Stimulated activated CD8-positive, alpha-beta memory T cell treated with anti-CD3 and anti-CD28 coated beads, Interleukin-7, amount 100 ng/mL, for 1 hour (primary cell): ENCODE data around the gene USP16.

ENCODE experiments used
- DNase-seq, 2 donors: peaks; one replicate each; pipeline ENCODE4 v3.0.0-alpha.2; 2020; ENCODE audit warnings: low read depth in 2 of 2

The USP16 gene

DNA sequence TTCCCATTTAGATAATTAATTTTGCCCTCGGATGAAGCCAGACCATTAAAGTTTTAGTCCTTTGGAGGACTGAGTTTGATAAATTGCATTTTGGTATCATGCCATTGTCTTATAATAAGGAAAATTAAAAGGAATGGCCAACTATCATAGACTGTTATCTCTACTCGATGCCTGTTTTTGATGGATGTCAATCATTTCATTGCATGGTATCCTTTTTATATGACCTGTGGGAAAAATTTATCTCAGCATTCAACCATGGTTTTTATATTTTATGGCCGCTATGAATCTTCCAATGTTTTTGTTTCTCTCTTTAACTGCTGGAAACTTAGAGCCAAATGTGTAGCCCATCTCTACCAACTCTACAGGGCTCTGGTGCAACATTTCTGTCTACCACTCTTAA, 58.8 kb downstream of the USP16 start:
- no peak for DNase-seq

DNA sequence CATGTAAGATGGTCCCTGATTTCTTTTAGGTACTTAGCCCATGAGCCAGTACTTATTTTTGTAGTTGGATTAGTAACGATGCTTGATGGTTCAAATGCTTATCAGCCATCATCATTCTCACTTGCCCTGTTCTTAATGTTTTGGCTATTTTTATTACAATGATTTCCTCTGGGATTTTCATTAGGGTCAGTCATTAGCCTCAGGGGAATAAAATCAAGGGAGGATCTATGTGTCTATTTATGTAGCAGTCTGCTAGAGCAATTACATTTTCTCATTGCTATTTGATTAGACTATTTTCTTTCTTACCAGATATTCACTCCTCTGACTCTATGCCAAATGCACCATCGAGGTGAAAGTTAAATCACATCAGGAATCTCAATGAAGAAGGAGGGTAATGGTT, 59.9 kb downstream of the USP16 start:
- DNase-seq, result no peak

DNA sequence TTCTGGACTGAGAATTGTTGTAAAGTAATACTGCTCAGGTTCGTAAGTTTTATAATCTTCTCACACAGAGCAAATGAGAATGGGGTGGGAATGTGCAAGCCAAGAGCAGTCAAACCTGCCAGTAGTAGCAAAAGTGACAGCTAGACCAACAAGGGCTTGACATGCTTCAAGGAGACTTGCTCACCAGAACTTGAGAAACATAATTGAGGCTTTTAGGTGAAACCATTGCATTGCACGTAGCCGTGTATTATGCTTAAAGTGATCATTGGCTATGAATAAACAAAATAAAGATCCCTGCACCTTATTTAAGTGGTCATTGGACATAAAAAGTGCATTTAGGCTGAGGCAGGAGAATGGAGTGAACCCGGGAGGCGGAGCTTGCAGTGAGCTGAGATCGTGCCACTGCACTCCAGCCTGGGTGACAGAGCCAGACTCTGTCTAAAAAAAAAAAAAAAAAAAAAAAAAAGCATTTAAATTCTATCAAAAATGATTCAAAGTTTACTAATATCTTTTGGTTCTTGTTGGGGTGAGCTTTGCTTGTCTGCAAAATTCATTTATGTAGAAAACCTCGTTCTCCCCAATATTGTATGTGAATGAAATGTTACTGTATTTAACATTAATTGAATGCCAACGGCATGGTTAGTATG, 60.8 kb downstream of the USP16 start:
- no peak for DNase-seq

DNA sequence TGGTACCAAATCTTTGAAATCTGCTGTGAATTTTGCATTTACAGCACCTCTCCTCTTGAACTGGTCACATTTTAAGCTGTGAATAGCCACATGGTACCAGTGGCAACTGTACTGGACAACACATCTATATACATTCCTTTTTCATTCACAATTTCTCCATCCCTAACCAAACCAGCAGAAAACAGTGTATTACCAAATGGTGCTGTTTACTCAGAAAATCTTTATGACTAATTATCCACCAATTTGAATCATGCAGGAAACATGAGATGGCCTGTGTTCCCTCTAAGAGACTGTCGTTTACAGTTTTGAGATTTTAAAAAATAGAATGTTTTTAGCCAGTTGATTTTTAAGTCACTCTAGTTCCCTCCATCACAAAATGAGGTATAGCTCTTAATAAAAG, 66.6 kb downstream of the USP16 start:
- no peak for DNase-seq

DNA sequence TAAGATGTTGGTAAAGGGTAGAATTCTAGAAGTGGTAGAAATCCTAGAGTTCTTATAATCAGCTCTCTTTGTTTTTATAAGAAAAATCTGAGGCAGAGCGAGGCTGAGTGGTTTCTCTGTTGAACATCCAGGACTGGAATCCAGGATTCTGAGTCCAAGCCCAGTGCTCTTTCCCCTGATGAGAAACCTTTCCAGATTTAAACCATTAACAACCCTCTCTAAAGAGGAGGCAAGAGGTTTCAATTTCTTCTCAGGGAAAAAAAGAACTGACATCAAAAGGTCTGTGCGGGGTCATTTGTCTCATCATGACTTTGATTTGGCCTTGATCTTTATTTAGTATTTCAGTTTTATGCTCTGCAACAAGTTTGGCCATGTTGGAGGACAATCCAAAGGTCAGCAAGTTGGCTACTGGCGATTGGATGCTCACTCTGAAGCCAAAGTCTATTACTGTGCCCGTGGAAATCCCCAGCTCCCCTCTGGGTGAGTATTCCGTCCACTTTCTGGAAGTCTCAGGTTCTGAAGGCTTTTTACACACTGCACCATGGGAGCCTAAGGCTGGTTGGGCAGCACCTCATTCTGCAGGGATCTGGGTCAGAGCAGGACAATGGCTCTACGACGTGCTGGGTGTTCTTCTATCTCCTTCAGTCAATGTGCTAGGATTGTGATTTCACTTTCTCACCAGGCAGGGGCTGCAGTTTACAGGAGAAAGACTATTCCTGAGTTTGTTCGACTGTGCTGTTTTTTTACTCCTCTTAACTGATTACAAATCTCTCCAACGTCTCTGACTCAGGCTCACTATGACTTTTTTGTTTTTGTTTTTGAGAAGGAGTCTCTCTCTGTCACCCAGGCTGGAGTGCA, 67.9 kb downstream of the USP16 start:
- DNase-seq, result no peak

DNA sequence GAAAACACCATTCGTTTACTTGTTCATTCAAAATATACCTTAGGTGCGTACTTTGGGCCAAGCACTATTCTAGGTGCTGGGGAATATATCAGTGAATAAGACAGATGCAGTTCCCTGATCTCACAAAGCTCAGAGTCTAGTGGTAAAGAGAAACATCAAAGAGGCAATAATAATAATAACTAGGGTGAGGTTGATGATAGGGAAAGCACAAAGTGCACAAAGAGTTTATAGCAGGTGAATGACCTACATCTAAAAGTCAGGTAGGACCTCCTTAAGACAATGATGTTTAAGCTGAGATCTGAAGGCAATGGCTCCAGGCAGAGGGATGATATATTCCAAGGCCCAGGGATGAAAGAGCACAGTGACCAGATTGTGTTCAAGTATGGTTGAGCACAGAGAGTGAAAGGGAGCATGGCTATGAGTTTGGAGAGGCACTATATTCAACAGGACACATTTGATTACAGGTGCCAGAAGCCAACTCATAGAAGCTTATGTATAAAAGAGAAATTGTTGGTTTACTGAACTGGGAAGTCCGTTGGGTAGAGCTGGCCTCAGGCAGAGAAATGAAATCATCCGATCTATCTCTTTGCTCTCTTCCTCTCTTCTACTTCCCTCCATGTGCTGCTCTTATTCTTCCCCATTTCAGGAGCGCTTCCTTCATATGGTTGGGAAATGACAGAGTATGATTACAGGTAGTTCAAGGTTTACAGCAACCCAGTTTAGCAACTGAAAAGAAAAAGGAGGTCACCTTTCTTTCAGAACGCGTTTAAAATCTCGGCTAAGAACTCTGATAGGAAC, 71.9 kb downstream of the USP16 start:
- no peak for DNase-seq

DNA sequence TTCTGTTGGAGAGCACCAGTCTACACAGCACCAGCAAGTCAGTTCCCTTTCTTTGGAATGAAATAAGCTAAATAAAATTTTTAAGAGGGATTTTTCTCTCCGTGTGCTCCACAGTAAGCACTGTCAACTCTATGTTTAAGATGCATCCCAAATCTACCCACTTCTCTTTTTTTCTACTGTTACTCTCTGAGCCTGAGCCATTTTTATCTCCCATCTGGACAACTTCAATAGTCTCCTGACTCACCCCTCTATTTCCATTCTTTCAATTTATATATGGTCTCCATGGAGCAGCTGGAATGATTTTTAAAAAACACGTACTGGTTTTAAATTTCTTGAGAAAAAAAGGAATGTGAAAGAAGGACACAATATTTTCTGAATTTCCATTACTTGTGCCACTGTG, 73.7 kb downstream of the USP16 start:
- DNase-seq, result no peak

DNA sequence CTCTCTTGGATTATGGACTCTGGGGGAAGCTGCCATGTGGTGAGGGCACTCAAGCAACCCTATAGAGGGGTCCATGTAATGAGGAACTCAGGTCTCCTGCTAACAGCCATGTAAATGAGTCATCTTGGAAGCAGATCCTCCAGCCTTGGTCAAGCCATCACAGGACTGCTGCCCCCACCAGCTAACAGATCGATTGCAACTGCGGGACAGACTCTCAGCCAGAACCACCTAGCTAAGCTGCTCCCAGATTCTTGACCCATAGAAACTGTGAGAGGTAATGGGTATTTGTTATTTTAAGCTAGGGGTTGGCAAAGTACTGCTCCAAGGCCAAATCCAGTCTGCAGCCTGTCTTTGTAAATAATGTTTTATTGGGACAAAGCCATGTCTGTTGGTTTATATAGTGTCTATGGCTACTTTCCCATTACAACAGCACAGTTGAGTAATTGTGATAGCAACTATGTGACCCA, 78.4 kb downstream of the USP16 start:
- DNase-seq, result no peak
